ENCODE measurements around the gene CENPU.
A peak's percentile ranks its signal among the peaks of the same experiment; 100 is the strongest.

The CENPU gene

DNA sequence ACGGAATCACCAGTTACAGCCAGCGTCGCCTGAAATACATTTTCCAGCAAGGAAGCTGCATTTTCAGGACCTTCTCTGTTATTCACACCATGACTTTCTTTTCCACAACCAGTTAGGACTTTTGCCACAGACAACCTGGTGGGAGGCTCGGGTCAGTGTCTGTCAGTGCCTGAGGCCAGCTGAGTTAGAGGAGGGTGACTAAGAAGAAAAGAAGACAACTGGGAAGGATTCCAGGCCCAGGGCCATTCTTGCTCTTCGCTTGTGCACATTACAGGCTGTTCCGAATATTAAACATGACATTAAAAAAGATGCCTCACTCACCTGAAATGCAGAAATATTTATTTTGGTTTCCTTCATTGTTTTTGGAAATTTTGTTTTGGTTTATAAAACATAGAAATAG, 21.4 kb upstream of the CENPU start:
- in situ Hi-C loops (cut with HindIII; ENCODE audit: low sequenced_read_pairs): no loop called here
- no peak overlapping the region for H3K4me3 ChIP-seq (ENCODE audit: low read depth, low read length)
- TF ChIP-seq, protein P1, sequence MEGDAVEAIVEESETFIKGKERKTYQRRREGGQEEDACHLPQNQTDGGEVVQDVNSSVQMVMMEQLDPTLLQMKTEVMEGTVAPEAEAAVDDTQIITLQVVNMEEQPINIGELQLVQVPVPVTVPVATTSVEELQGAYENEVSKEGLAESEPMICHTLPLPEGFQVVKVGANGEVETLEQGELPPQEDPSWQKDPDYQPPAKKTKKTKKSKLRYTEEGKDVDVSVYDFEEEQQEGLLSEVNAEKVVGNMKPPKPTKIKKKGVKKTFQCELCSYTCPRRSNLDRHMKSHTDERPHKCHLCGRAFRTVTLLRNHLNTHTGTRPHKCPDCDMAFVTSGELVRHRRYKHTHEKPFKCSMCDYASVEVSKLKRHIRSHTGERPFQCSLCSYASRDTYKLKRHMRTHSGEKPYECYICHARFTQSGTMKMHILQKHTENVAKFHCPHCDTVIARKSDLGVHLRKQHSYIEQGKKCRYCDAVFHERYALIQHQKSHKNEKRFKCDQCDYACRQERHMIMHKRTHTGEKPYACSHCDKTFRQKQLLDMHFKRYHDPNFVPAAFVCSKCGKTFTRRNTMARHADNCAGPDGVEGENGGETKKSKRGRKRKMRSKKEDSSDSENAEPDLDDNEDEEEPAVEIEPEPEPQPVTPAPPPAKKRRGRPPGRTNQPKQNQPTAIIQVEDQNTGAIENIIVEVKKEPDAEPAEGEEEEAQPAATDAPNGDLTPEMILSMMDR (IDR thresholded peaks at IDR 0.05; ENCODE audit: low read depth, low read length, missing control alignments): no peak
- DNase-seq (ENCODE audit: low read depth): peak; percentile 16

DNA sequence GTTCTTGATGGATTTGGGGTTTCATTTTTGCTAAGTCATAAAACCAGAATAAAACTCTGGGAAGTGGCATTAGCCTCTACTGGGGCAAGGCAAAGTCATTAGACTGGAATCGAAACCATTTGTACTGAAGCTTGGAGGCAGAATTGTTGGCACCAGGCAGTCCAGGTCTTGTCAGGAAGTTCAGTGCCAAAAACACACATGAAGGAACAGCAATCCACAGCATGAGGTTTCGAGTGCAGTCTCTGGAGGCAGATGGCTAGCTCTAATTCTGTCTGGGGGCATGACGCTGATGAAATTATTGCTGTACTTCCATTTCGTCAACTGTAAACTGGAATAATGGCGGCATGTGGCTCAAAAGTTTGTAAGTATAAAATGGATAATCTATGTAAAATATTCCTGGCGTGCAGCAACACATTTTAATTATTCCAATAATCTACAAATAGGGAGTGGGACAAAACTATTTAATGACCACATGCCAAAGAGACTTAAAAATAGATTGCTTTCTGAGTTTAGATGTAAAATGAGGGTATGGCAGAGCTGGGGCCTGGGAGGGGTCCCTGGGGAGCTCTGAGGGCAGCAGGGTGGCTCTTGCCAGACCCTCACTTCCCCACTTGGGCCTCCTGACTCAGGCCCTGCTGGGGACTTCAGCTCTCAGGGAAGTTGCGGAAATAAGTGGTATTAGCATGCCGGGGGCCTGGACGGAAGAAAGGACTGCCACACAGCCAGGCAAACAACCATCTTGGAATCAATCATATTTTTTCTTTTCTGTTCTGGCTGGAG, 18.8 kb upstream of the CENPU start:
- DNase-seq (ENCODE audit: low read depth): no peak
- TF ChIP-seq, protein P1 (IDR thresholded peaks at IDR 0.05; ENCODE audit: low read depth, low read length, missing control alignments): no peak
- no peak overlapping the region for H3K4me3 ChIP-seq (ENCODE audit: low read depth, low read length)
- in situ Hi-C loops (cut with HindIII; ENCODE audit: low sequenced_read_pairs): no loop called here

DNA sequence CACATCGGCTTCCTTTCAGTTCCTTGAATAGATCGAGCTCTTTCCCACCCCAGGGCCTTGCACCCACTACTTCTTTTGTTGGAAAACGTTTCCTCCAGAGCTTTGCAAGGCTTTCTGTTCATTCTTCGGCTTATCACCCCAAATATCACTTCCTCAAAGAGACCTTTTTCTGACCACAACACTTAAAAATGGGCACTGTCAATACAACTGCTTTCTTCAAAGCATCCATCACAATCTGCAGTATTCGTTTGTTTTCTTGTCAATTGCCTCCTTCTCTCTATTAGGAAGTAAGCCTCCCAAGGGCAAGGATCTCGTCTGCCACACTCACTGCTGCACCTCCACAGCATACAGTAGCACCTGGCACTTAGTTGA, 17.7 kb upstream of the CENPU start:
- no peak for DNase-seq (ENCODE audit: low read depth)

DNA sequence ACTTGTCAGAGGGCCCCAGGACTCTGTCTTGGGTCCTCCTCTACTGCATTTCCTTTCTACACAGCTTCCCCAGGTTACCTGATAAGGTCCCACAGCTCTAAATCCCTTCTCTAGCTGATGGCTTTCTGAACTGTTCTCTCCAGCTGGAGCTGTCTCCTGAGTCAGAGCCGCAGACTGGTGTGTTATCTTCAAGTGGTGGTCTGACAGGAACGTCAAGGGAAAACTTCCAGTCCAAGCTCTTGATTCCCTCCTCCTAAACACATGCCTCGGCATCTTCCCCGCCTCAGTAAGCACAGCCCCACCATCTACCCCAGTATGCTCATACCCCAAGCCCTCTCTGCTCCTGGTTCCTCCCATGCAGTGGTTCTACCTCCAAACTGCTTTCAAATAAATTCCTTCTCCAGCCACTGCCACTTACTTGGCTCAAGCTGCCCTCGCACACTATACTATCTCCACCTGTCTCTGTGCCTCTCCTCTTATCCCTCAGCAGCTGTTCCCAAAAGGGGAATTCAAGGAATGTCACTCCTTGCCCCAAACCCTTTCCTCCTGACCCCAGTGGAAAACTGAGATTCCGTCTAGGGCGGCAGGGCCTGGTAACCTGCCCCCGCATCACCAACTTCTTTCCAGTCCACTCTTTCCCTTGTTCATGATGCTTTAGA, 17.2 kb upstream of the CENPU start:
- no peak for DNase-seq (ENCODE audit: low read depth)
- in situ Hi-C loops (cut with HindIII; ENCODE audit: low sequenced_read_pairs): no loop called here
- H3K4me3 ChIP-seq (ENCODE audit: low read depth, low read length): no peak overlapping the region

More for the DNA sequence above, 17.7 kb upstream of the CENPU start:
- TF ChIP-seq, protein P1 (IDR thresholded peaks at IDR 0.05; ENCODE audit: low read depth, low read length, missing control alignments): no peak
- in situ Hi-C loops (cut with HindIII; ENCODE audit: low sequenced_read_pairs): no loop called here
- H3K4me3 ChIP-seq (ENCODE audit: low read depth, low read length): no peak overlapping the region

DNA sequence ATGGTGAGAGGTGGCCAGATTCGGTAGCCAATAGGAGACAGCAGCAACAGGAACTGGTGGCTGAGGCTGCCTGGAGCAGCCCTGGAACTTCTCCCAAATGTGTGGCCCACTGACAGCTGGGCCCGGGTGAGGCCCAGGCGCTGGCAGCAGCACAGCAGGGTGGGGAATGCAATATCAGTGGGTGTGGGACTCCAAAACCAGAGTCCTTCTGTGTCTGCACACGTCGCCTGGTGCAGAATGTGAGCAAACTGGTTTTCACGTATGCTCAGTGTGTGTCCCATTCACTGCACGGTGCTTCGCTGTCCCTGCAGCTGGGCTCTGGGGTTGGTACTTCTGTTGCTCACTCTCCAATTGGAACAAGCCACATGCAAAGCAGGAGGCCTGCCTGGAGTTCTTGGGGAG, 14.4 kb upstream of the CENPU start:
- in situ Hi-C loops (cut with HindIII; ENCODE audit: low sequenced_read_pairs): loop anchor here (5.0 kb wide), 2 partner anchors 51 to 59 kb away; no protein-coding TSS in a partner anchor

More for the DNA sequence above, 17.2 kb upstream of the CENPU start:
- TF ChIP-seq, protein P1 (IDR thresholded peaks at IDR 0.05; ENCODE audit: low read depth, low read length, missing control alignments): no peak

DNA sequence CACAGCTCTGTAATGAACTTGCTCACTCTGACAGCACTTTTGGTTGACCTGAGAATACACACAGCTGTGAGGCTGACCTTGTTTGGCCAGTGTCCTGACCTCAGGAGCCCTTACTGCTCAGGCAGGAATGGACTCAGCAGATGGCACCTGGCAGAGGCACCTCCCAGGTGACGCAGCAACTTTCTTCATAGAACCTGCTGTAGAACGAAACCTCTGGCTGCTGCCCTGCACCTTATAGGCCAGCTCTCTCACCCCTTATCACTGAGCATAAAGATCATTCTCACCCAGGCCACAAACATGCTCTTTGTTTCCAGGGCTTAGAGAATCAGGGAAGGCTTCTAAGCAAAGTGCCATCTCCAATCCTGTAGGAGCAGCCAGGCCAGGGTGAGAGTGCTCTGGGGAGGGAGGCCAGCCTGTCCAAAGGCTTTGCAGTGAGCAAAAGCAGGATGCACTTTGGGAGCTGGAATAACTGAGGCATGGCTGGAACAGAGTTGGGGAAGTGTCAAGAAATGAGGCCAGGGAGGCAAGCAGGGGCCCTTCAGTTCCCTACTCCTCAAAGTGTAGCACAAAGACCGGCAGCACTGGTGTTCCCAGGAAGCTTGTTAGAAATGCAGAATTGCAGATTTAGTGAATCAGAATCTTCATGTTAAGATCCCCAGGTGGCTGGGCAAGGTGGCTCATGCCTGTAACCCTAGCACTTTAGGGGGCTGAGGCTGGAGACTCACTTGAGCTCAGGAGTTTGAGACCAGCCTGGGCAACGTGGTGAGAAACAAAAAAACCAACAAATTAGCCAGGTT, 13.3 kb upstream of the CENPU start:
- no peak overlapping the region for H3K4me3 ChIP-seq (ENCODE audit: low read depth, low read length)
- DNase-seq (ENCODE audit: low read depth): no peak
- in situ Hi-C loops (cut with HindIII; ENCODE audit: low sequenced_read_pairs): loop anchor here (5.0 kb wide), 2 partner anchors 50 to 60 kb away; no protein-coding TSS in a partner anchor
- TF ChIP-seq, protein P1 (IDR thresholded peaks at IDR 0.05; ENCODE audit: low read depth, low read length, missing control alignments): no peak

More for the DNA sequence above, 14.4 kb upstream of the CENPU start:
- DNase-seq (ENCODE audit: low read depth): no peak
- TF ChIP-seq, protein P1 (IDR thresholded peaks at IDR 0.05; ENCODE audit: low read depth, low read length, missing control alignments): no peak
- H3K4me3 ChIP-seq (ENCODE audit: low read depth, low read length): no peak overlapping the region
